GM12878 (cell line): ENCODE data around the gene SFMBT1. TPM values are rescaled to one million over a fixed set of nuclear protein-coding genes. Genes with fewer than 3 reads are reported as not detected.

Source experiments
- ATAC-seq: fragments of 200-7000 bp; cut with Tn5 transposase; 3 replicates; pipeline ENCODE4 v1.9.1; 2020; ENCODE audit warnings: mild to moderate bottlenecking, moderate library complexity
- BruUV-seq: library from RNA; stranded (reverse); fragments of 400-500 nt; replicated peaks from 2 replicates; lab custom pipeline; 2021; lab: Mats Ljungman, UMichigan
- CTCF ChIA-PET: fragments of 300-600 bp; sonication (Branson Sonifier 250); formaldehyde crosslinking; extraction: SDS; loops from one replicate; lab custom pipeline; 2021; ENCODE audit warnings: inconsistent platforms; lab: Yijun Ruan, JAX
- POLR2A ChIA-PET: fragments of 350-600 bp; formaldehyde crosslinking; extraction: SDS; loops from one replicate; lab custom pipeline; 2021; ENCODE audit warnings: inconsistent platforms; lab: Charles Lee
- RAD21 ChIA-PET: fragments of 300-600 bp; sonication (Branson Sonifier 250); formaldehyde crosslinking; loops from one replicate; lab custom pipeline; 2023; ENCODE audit warnings: antibody characterized with exemption; ENCODE audit not compliant: unreplicated experiment; lab: Charles Lee
- SMC1A ChIA-PET: fragments of 300-600 bp; sonication (Branson Sonifier 250); formaldehyde crosslinking; loops from one replicate; lab custom pipeline; 2023; ENCODE audit not compliant: unreplicated experiment, uncharacterized antibody; lab: Charles Lee
- DNase-seq: peaks from one replicate; pipeline ENCODE4 v3.0.0-alpha.2; 2011; ENCODE audit warnings: low read depth, low spot score
- FAIRE-seq: peaks from 3 replicates; lab custom pipeline; 2011; peaks lifted over from hg19 to GRCh38; lab: Jason Lieb, UNC
- H2AFZ ChIP-seq: 2 replicates; pipeline ENCODE4 v1.6.0; 2011; ENCODE audit warnings: low read depth, low read length, control low read depth; ENCODE audit not compliant: control insufficient read depth
- H3K27ac ChIP-seq: 2 replicates; pipeline ENCODE4 v1.5.1; 2011; ENCODE audit warnings: control low read depth; ENCODE audit not compliant: control insufficient read depth, insufficient read depth
- H3K27me3 ChIP-seq, 2 experiments: replicated peaks in 1 of 2; 2 replicates each; pipeline versions ENCODE4 v1.6.0 to v1.6.1; 2011; ENCODE audit warnings: low read length in 1 of 2; ENCODE audit not compliant: control insufficient read depth in 2 of 2, insufficient read depth in 2 of 2
- H3K36me3 ChIP-seq, 2 experiments: 2 replicates each; pipeline ENCODE4 v1.5.1; 2011; ENCODE audit warnings: low read length in 1 of 2; ENCODE audit not compliant: control insufficient read depth in 2 of 2, insufficient read depth in 2 of 2
- H3K4me1 ChIP-seq: 2 replicates; pipeline ENCODE4 v1.6.1; 2011; ENCODE audit warnings: mild to moderate bottlenecking, low read length, moderate library complexity, mixed read lengths; ENCODE audit not compliant: control insufficient read depth, insufficient read depth
- H3K4me2 ChIP-seq: 2 replicates; pipeline ENCODE4 v1.6.0; 2011; ENCODE audit warnings: control low read depth; ENCODE audit not compliant: control insufficient read depth, insufficient read depth
- H3K4me3 ChIP-seq: fragments of 200-600 bp; sonication (generic); 2 replicates; pipeline ENCODE4 v1.5.1; 2016
- H3K79me2 ChIP-seq: 2 replicates; pipeline ENCODE4 v1.6.0; 2011; ENCODE audit warnings: low read length; ENCODE audit not compliant: control insufficient read depth, insufficient read depth
- H3K9ac ChIP-seq: 2 replicates; pipeline ENCODE4 v1.8.0; 2011; ENCODE audit warnings: low read length, control low read depth, mixed read lengths; ENCODE audit not compliant: control insufficient read depth, insufficient read depth
- H3K9me3 ChIP-seq: replicated peaks from 3 replicates; pipeline ENCODE4 v1.5.1; 2011; ENCODE audit warnings: mild to moderate bottlenecking, low read length; ENCODE audit not compliant: control insufficient read depth, insufficient read depth
- H4K20me1 ChIP-seq: 2 replicates; pipeline ENCODE4 v1.6.0; 2011; ENCODE audit not compliant: control insufficient read depth, insufficient read depth
- BACH1 ChIP-seq: fragments of 450-650 bp; IDR thresholded peaks from 2 replicates; pipeline ENCODE4 v1.6.1; 2017; ENCODE audit warnings: mild to moderate bottlenecking, borderline replicate concordance
- BMI1 ChIP-seq: fragments of 450-650 bp; IDR thresholded peaks from 2 replicates; pipeline ENCODE4 v1.6.1; 2016; ENCODE audit warnings: mild to moderate bottlenecking, moderate library complexity, borderline replicate concordance
- CHD2 ChIP-seq: IDR thresholded peaks from 2 replicates; pipeline ENCODE4 v1.6.1; 2011; ENCODE audit warnings: low read depth, low read length, improper control_type of control experiment, borderline replicate concordance
- DPF2 ChIP-seq: fragments of 450-650 bp; IDR thresholded peaks from 2 replicates; pipeline ENCODE4 v1.6.1; 2017; ENCODE audit warnings: mild to moderate bottlenecking
- EGR1 ChIP-seq, 2 experiments: IDR thresholded peaks; 1 replicate in 1 of 2; 2 replicates in 1 of 2; pipeline ENCODE4 v1.6.1; 2011 to 2012; ENCODE audit warnings: low read depth in 2 of 2, low read length in 2 of 2, borderline replicate concordance in 1 of 2, mild to moderate bottlenecking in 1 of 2, moderate library complexity in 1 of 2
- EP300 ChIP-seq, 2 experiments: fragments of 150-350 bp in 1 of 2; IDR thresholded peaks; 2 replicates each; pipeline ENCODE4 v1.6.1; 2011 to 2012; ENCODE audit warnings: low read depth in 2 of 2, low read length in 2 of 2, borderline replicate concordance in 1 of 2, improper control_type of control experiment in 1 of 2, inconsistent platforms in 1 of 2; ENCODE audit not compliant: control insufficient read depth in 1 of 2
- NFXL1 ChIP-seq: fragments of 450-650 bp; IDR thresholded peaks from 2 replicates; pipeline ENCODE4 v1.6.1; 2017; ENCODE audit warnings: antibody characterized with exemption, mild to moderate bottlenecking, borderline replicate concordance
- SUPT20H ChIP-seq: IDR thresholded peaks from 2 replicates; pipeline ENCODE4 v1.6.1; 2011; ENCODE audit warnings: low read depth, mild to moderate bottlenecking, low read length, moderate library complexity, borderline replicate concordance; ENCODE audit not compliant: control insufficient read depth
- WGBS: methylation state at CpG from one replicate; pipeline ENCODE4 v1.1.6; 2016; ENCODE audit warnings: low lambda C conversion rate; ENCODE audit not compliant: insufficient replicate concordance, insufficient coverage; ENCODE audit errors: missing lambda C conversion rate; 5-methylcytosine and 5-hydroxymethylcytosine counted together
- in situ Hi-C: fragments of 300-500 bp; cut with MboI; formaldehyde crosslinking; loops from 9 replicates; pipeline ENCODE4 v1.14.3; 2018; ENCODE audit warnings: mixed read lengths
- intact Hi-C: fragments of 100-400 bp; cut with micrococcal nuclease; formaldehyde crosslinking; loops from one replicate; pipeline ENCODE4 v1.14.2; 2022; ENCODE audit not compliant: unreplicated experiment
- polyA plus RNA-seq, 11 experiments: library from polyadenylated mRNA; depleted of rRNA in 4 of 11; unstranded in 6 of 11; stranded (reverse) in 5 of 11; fragments of >200 nt; fragmentation: Nextera tagmentation in 4 of 11; fragmentation: Illumina TruSeq in 1 of 11; extraction: Ambion mirVana in 4 of 11; extraction: Trizol in 1 of 11; gene quantifications; 1 replicate in 1 of 11; 2 replicates in 10 of 11; pipeline versions ENCODE4 v1.2.1 to v1.2.3, GENCODE V29; 2011 to 2016; ENCODE audit warnings: inconsistent platforms in 2 of 11, missing spikeins in 2 of 11, low read depth in 1 of 11
- total RNA-seq, 4 experiments: library from RNA; depleted of rRNA in 3 of 4; stranded (reverse); fragments of >200 nt in 3 of 4; fragmentation: Illumina TruSeq in 1 of 4; extraction: Trizol in 1 of 4; gene quantifications; 2 replicates each; pipeline versions ENCODE4 v1.2.1 to v1.2.3, GENCODE V29; 2013 to 2021
- TF ChIP-seq, protein P1 (sequence below): IDR thresholded peaks from 2 replicates; pipeline ENCODE4 v1.6.1; 2011; ENCODE audit warnings: borderline replicate concordance, low read depth, mild to moderate bottlenecking, moderate library complexity, mixed read lengths, low read length; ENCODE audit not compliant: insufficient read depth; ENCODE audit errors: extremely low read length
- TF ChIP-seq, protein P2 (sequence below): fragments of 450-650 bp; conservative IDR thresholded peaks from 2 replicates; pipeline ENCODE4 v1.6.1; 2017; ENCODE audit warnings: mild to moderate bottlenecking, moderate library complexity

The SFMBT1 gene
- total and polyA plus RNA-seq, 10 of the 15 experiments (the other 5 are each of a cell fraction or from before 2014, with no cell fraction given): 3.2 to 19.5 (median 11.4) TPM

DNA sequence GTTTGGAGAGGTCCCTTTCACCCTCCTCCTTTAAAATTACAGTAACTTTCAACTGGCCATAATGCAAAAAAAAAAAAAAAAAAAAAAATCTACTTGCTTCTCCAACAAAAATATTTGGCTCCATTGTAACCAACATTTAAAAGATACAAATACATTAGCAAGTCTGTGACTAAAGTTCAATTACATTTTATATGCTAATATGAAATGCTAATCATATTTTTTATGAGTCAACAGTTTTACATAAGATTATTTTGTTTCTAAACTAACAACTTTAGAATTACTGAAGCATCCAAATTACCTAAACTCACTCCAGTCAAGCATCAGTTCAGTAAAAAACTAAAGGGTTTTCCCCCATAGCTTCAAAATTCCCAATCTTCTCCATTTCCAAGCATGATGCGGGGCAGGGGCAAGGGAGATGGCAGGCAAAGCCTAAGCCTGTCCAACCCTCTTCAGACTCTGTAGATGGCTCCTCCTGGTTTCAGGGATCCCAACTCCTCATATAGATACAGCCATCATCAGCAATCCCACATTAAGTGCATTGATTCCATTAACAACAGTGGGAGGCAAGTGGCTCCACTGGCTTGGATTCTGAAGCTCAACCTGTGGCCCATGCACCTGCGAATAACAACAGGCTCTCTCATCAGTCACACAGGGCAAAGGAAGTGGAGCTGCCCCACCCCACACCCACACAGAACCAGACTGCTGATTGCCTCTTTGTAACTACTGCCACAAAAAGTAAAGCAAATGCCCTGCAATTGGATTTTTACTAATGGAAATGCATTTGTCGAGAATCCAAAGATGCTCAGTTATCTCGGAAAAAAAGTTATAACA lies 15.0 kb downstream of the SFMBT1 start:
- H3K27me3 ChIP-seq: no peaks in the 10 kb centered on the region
- ChIA-PET SMC1A (interaction anchor here (0.6 to 2.1 kb wide), 3 partner anchors 12 to 97 kb away, joined by 4 to 7 read pairs (median 4); no protein-coding TSS in a partner anchor), RAD21 (no interaction called here), CTCF (interaction anchor here (1.0 to 2.0 kb wide), 2 partner anchors 20 to 45 kb away, joined by 3 to 5 read pairs; no protein-coding TSS in a partner anchor), POLR2A (interaction anchor here (0.7 kb wide), 1 partner anchor 340 kb away, joined by 4 read pairs; no protein-coding TSS in a partner anchor)
- intact Hi-C loops: no loop called here
- in situ Hi-C loops: no loop called here
- no peak overlapping the region for H2AFZ ChIP-seq
- no peak overlapping the region; the same call in 1 of the 2 replicates for H3K9ac ChIP-seq
- BruUV-seq: no TSS peak
- ATAC-seq: peak; percentile 81
- no peak overlapping the region for H3K27ac ChIP-seq
- DNase-seq: no peak
- H3K36me3 ChIP-seq: no peaks in the 10 kb centered on the region
- no peaks in the 10 kb centered on the region for H4K20me1 ChIP-seq
- no peaks in the 10 kb centered on the region for H3K9me3 ChIP-seq
- H3K4me2 ChIP-seq: no peak overlapping the region
- H3K4me1 ChIP-seq: peaks cover 5% of the 10 kb centered on the region; the same call in 1 of the 2 replicates
- H3K4me3 ChIP-seq: no peak overlapping the region
- no peak for TF ChIP-seq BMI1
- TF ChIP-seq EGR1 (IDR thresholded peaks at IDR 0.05; ENCODE audit: borderline replicate concordance in 1 of 2, low read depth in 2 of 2, low read length in 2 of 2): 0 out of 3 replicates have a peak, but pooled peaks of 1 of the 2 experiments have one; percentile 27
- FAIRE-seq: peak; percentile 62
- 87% methylated on average over 4 of the region's 4 CpGs for WGBS
- H3K79me2 ChIP-seq: peaks cover 13% of the 10 kb centered on the region

DNA sequence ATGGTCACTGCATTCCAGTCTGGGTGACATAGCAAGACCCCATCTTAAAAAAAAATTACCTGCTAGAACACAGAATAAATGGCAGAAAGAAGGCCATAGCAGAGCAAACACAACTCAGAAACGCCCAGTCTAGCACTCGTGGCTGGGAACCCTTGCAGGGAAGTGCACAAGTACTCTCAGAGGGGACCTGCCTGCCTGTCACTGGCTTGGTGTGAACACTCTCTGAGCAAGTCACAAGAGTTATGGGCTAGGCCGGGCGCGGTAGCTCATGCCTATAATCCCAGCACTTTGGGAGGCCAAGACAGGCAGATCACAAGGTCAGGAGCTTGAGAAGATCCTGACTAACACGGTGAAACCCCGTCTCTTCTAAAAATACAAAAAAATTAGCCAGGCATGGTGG lies 17.2 kb downstream of the SFMBT1 start:
- WGBS: 99% methylated on average over 7 of the region's 7 CpGs
- Histone ChIP-seq H3K27ac (no peak overlapping the region), H3K4me1 (peaks cover 5% of the 10 kb centered on the region; the same call in 1 of the 2 replicates), H3K36me3 (no peaks in the 10 kb centered on the region), H3K9ac (no peak overlapping the region), H3K79me2 (peaks cover 13% of the 10 kb centered on the region), H3K4me3 (no peak overlapping the region), H4K20me1 (no peaks in the 10 kb centered on the region), H3K4me2 (no peak overlapping the region), H2AFZ (no peak overlapping the region), H3K9me3 (no peaks in the 10 kb centered on the region), H3K27me3 (no peaks in the 10 kb centered on the region)
- SMC1A ChIA-PET: interaction anchor here (2.1 kb wide), 1 partner anchor 23 kb away, joined by 6 read pairs; no protein-coding TSS in a partner anchor
- POLR2A ChIA-PET: interaction anchor here (0.6 to 1.2 kb wide), 2 partner anchors 15 to 17 kb away, joined by 3 to 8 read pairs; partner anchors contain the start of gene SFMBT1
- in situ Hi-C loops (no loop called here), intact Hi-C loops (no loop called here)
- RAD21 ChIA-PET: no interaction called here
- FAIRE-seq: no peak
- CTCF ChIA-PET: no interaction called here
- DNase-seq: no peak
- no TSS peak for BruUV-seq
- no peak for ATAC-seq
- TF ChIP-seq CHD2: no peak
- TF ChIP-seq BACH1: no peak
- TF ChIP-seq NFXL1: no peak
- TF ChIP-seq EP300 (IDR thresholded peaks at IDR 0.05; ENCODE audit: borderline replicate concordance in 1 of 2, control insufficient read depth in 1 of 2, low read depth in 2 of 2, low read length in 2 of 2): no peak
- TF ChIP-seq DPF2: no peak
- TF ChIP-seq, protein P1, sequence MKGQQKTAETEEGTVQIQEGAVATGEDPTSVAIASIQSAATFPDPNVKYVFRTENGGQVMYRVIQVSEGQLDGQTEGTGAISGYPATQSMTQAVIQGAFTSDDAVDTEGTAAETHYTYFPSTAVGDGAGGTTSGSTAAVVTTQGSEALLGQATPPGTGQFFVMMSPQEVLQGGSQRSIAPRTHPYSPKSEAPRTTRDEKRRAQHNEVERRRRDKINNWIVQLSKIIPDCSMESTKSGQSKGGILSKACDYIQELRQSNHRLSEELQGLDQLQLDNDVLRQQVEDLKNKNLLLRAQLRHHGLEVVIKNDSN: no peak
- no peak for TF ChIP-seq SUPT20H
- TF ChIP-seq, protein P2, sequence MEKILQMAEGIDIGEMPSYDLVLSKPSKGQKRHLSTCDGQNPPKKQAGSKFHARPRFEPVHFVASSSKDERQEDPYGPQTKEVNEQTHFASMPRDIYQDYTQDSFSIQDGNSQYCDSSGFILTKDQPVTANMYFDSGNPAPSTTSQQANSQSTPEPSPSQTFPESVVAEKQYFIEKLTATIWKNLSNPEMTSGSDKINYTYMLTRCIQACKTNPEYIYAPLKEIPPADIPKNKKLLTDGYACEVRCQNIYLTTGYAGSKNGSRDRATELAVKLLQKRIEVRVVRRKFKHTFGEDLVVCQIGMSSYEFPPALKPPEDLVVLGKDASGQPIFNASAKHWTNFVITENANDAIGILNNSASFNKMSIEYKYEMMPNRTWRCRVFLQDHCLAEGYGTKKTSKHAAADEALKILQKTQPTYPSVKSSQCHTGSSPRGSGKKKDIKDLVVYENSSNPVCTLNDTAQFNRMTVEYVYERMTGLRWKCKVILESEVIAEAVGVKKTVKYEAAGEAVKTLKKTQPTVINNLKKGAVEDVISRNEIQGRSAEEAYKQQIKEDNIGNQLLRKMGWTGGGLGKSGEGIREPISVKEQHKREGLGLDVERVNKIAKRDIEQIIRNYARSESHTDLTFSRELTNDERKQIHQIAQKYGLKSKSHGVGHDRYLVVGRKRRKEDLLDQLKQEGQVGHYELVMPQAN: no peak
